CD14-positive monocyte (primary cell): ENCODE data around the gene NUMB. TPM values are rescaled to one million over a fixed set of nuclear protein-coding genes. Genes with fewer than 3 reads are reported as not detected.
A peak's percentile ranks its signal among the peaks of the same experiment; 100 is the strongest.

ENCODE experiments used
- DNase-seq, 3 donors: peaks; one replicate each; pipeline ENCODE4 v3.0.0-alpha.2; 2011 to 2022
- H2AFZ ChIP-seq: 2 replicates; pipeline ENCODE4 v1.6.0; 2012; ENCODE audit warnings: mild to moderate bottlenecking, low read depth, low read length, inconsistent platforms; ENCODE audit not compliant: insufficient read depth, poor library complexity, severe bottlenecking
- H3K27ac ChIP-seq, 2 donors: 1 replicate in 1 of 2; 2 replicates in 1 of 2; pipeline ENCODE4 v1.5.1; 2012 to 2013; ENCODE audit warnings: low read length in 2 of 2, control low read depth in 1 of 2, inconsistent platforms in 1 of 2, low read depth in 1 of 2, mild to moderate bottlenecking in 1 of 2
- H3K27me3 ChIP-seq, 2 donors: one replicate each; pipeline versions ENCODE4 v1.6.0 to v1.6.1; 2011 to 2013; ENCODE audit warnings: low read length in 2 of 2; ENCODE audit not compliant: control insufficient read depth in 2 of 2, insufficient read depth in 2 of 2
- H3K36me3 ChIP-seq, 2 donors: replicated peaks in 1 of 2; 1 replicate in 1 of 2; 2 replicates in 1 of 2; pipeline versions ENCODE4 v1.5.1 to v1.6.1; 2012 to 2013; ENCODE audit warnings: low read length in 2 of 2, control low read depth in 1 of 2, inconsistent platforms in 1 of 2, mild to moderate bottlenecking in 1 of 2; ENCODE audit not compliant: insufficient read depth in 2 of 2, control insufficient read depth in 1 of 2
- H3K4me1 ChIP-seq, 2 donors: 1 replicate in 1 of 2; 2 replicates in 1 of 2; pipeline versions ENCODE4 v1.5.1 to v1.6.1; 2012 to 2013; ENCODE audit warnings: low read length in 2 of 2, control low read depth in 1 of 2, inconsistent platforms in 1 of 2, mild to moderate bottlenecking in 1 of 2, moderate library complexity in 1 of 2; ENCODE audit not compliant: insufficient read depth in 2 of 2, control insufficient read depth in 1 of 2
- H3K4me2 ChIP-seq: replicated peaks from 2 replicates; pipeline ENCODE3; 2012; ENCODE audit warnings: low read length, moderate library complexity, mild to moderate bottlenecking; ENCODE audit not compliant: poor library complexity, severe bottlenecking; ENCODE audit errors: extremely low read depth
- H3K4me3 ChIP-seq, 3 experiments: fragments of 200-600 bp in 1 of 3; sonication (generic) in 1 of 3; replicated peaks in 1 of 3; 1 replicate in 2 of 3; 2 replicates in 1 of 3; pipeline ENCODE4 v1.5.1; 2011 to 2013; ENCODE audit warnings: low read length in 3 of 3, mild to moderate bottlenecking in 3 of 3, control low read depth in 2 of 3, low read depth in 2 of 3, inconsistent platforms in 1 of 3, moderate library complexity in 1 of 3
- H3K79me2 ChIP-seq: 2 replicates; pipeline ENCODE4 v1.6.0; 2012; ENCODE audit warnings: mild to moderate bottlenecking, control low read depth, inconsistent platforms, low read length, moderate library complexity; ENCODE audit not compliant: insufficient read depth
- H3K9ac ChIP-seq: 2 replicates; pipeline ENCODE4 v1.6.0; 2017; ENCODE audit warnings: low read length, mild to moderate bottlenecking; ENCODE audit not compliant: insufficient read depth, poor library complexity, severe bottlenecking
- H3K9me3 ChIP-seq, 2 donors: replicated peaks in 1 of 2; 1 replicate in 1 of 2; 2 replicates in 1 of 2; pipeline versions ENCODE4 v1.5.1 to v1.6.1; 2012 to 2013; ENCODE audit warnings: low read length in 2 of 2, control low read depth in 1 of 2; ENCODE audit not compliant: control insufficient read depth in 1 of 2, insufficient read depth in 1 of 2
- H4K20me1 ChIP-seq: 2 replicates; pipeline ENCODE4 v1.6.0; 2012; ENCODE audit warnings: mild to moderate bottlenecking, low read length, control low read depth, moderate library complexity; ENCODE audit not compliant: insufficient read depth
- H3K27ac Mint-ChIP-seq, 7 donors: one replicate each; pipeline ENCODE4 v1.8.0; 2020; ENCODE audit warnings: mild to moderate bottlenecking in 7 of 7, mixed read lengths in 7 of 7, moderate library complexity in 6 of 7, inconsistent platforms in 2 of 7
- H3K27me3 Mint-ChIP-seq, 3 donors: one replicate each; pipeline ENCODE4 v1.8.0; 2021 to 2022; ENCODE audit warnings: low read depth in 3 of 3, mild to moderate bottlenecking in 3 of 3, mixed read lengths in 3 of 3, moderate library complexity in 3 of 3, inconsistent platforms in 1 of 3
- H3K36me3 Mint-ChIP-seq, 2 donors: one replicate each; pipeline ENCODE4 v1.8.0; 2020; ENCODE audit warnings: mixed read lengths in 2 of 2, inconsistent platforms in 1 of 2, mild to moderate bottlenecking in 1 of 2
- H3K4me1 Mint-ChIP-seq: one replicate; pipeline ENCODE4 v1.8.0; 2020; ENCODE audit warnings: mild to moderate bottlenecking, mixed read lengths
- H3K4me3 Mint-ChIP-seq, 2 donors: one replicate each; pipeline ENCODE4 v1.8.0; 2020; ENCODE audit warnings: mild to moderate bottlenecking in 2 of 2, mixed read lengths in 2 of 2, moderate library complexity in 1 of 2
- H3K9me3 Mint-ChIP-seq, 7 donors: one replicate each; pipeline ENCODE4 v1.8.0; 2020 to 2022; ENCODE audit warnings: mixed read lengths in 7 of 7, mild to moderate bottlenecking in 6 of 7, moderate library complexity in 6 of 7, inconsistent platforms in 2 of 7
- CTCF ChIP-seq: fragments of 200-600 bp; IDR thresholded peaks from one replicate; pipeline ENCODE4 v1.8.0; 2022; ENCODE audit warnings: antibody characterized with exemption, mild to moderate bottlenecking
- WGBS: methylation state at CpG from one replicate; pipeline ENCODE4 v1.1.5; 2013; ENCODE audit warnings: missing lambda C conversion rate; ENCODE audit not compliant: insufficient coverage; 5-methylcytosine and 5-hydroxymethylcytosine counted together
- intact Hi-C, 2 donors: fragments of 100-400 bp; cut with micrococcal nuclease; formaldehyde crosslinking; loops; one replicate each; pipeline versions ENCODE4 v1.15.0 to v1.15.1; 2023
- polyA plus RNA-seq, 3 donors: library from polyadenylated mRNA; depleted of rRNA in 1 of 3; unstranded in 2 of 3; stranded (reverse) in 1 of 3; fragments of 300-500 nt in 2 of 3; fragments of >200 nt in 1 of 3; fragmentation: Illumina TruSeq in 2 of 3; gene quantifications; 1 replicate in 2 of 3; 2 replicates in 1 of 3; pipeline ENCODE4 v1.2.3, GENCODE V29; 2012 to 2021

The NUMB gene
- polyA plus RNA-seq, 3 donors = 83.4 to 223 (median 126) TPM

- WGBS = 1% methylated on average over 48 of the region's 48 CpGs
- Mint-ChIP-seq H3K27ac (peak within 1 kb of the TSS in 4 of 7 donors; percentile 46 to 68 (median 52)), H3K9me3 (peaks cover 0 to 17% (median 7%) of the 10 kb centered on the region in 7 donors), H3K4me3 (peak within 1 kb of the TSS; percentile 81 to 90), H3K27me3 (peaks cover 68 to 84% (median 71%) of the 10 kb centered on the region in 3 donors), H3K4me1 (peaks cover 52% of the 10 kb centered on the region), H3K36me3 (peaks cover 11 to 12% of the 10 kb centered on the region in 2 donors)
- peaks cover 46 to 64% of the 10 kb centered on the region in 2 donors for H3K4me1 ChIP-seq
- peaks cover 0 to 8% of the 10 kb centered on the region in 2 donors for H3K9me3 ChIP-seq
- peak within 1 kb of the TSS; percentile 83 for H3K4me2 ChIP-seq
- peak within 1 kb of the TSS; percentile 72 for H2AFZ ChIP-seq
- H4K20me1 ChIP-seq = peaks cover 5% of the 10 kb centered on the region
- H3K27ac ChIP-seq = no peak within 1 kb of the TSS
- intact Hi-C loops = no loop called here
- peak within 1 kb of the TSS; percentile 58 for H3K9ac ChIP-seq
- H3K79me2 ChIP-seq = no peaks in the 10 kb centered on the region
- DNase-seq = peak; percentile 63 to 69 (median 67)
- peaks cover 49 to 74% of the 10 kb centered on the region in 2 donors for H3K27me3 ChIP-seq
- no peak for TF ChIP-seq CTCF
- H3K36me3 ChIP-seq = no peaks in the 10 kb centered on the region
- H3K4me3 ChIP-seq = peak within 1 kb of the TSS; percentile 18 to 71 (median 25)
Observed at GRCh38 chr14:73237219-73237785, 221.0 kb downstream of the NUMB start, which contains the start of gene PAPLN. Gene PAPLN, plus strand, starts transcription at chr14:73237506. Its CDS starts 2,273 bp downstream, at chr14:73239779.

DNA sequence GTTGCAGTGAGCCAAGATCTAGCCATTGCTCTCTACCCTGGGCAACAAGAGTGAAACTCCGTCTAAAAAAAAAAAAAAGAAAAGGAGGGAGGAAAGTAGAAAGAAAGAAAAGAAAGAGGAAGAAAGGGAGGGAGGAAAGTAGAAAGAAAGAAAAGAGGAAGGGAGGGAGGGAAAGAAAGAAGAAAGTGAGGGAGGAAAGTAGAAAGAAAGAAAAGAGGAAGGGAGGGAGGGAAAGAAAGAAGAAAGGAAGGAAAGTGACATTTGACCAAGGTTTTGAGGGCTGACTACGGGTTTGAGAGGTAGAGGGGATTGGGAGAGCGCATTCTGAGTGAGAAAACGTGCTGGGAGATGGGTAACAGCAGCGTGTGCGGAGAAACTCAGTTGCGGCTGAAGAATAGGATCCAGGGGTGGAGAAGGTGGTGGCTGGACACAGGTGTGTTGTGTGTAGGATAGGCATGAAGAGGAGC lies 221.6 kb downstream of the NUMB start:
- H3K27me3 Mint-ChIP-seq = peaks cover 68 to 87% (median 71%) of the 10 kb centered on the region in 3 donors
- peaks cover 49 to 75% of the 10 kb centered on the region in 2 donors for H3K27me3 ChIP-seq

More for the DNA sequence above, 221.6 kb downstream of the NUMB start:
- H3K79me2 ChIP-seq = no peaks in the 10 kb centered on the region
- peak overlapping the region; percentile 83 for H3K4me2 ChIP-seq
- peaks cover 5% of the 10 kb centered on the region for H4K20me1 ChIP-seq
- no peak overlapping the region for H3K27ac ChIP-seq
- H3K4me3 Mint-ChIP-seq = peak overlapping the region; percentile 81 to 90
- H3K9me3 ChIP-seq = peaks cover 0 to 8% of the 10 kb centered on the region in 2 donors
- peak overlapping the region in 3 of 7 donors; percentile 46 to 57 (median 52) for H3K27ac Mint-ChIP-seq
- intact Hi-C loops = no loop called here
- H3K4me1 ChIP-seq = peaks cover 41 to 58% of the 10 kb centered on the region in 2 donors
- no peaks in the 10 kb centered on the region for H3K36me3 ChIP-seq
- no peak for DNase-seq
- peak overlapping the region in 1 of 3 experiments; percentile 71 for H3K4me3 ChIP-seq
- peaks cover 48% of the 10 kb centered on the region for H3K4me1 Mint-ChIP-seq
- no peak overlapping the region for H2AFZ ChIP-seq
- H3K36me3 Mint-ChIP-seq = peaks cover 11 to 12% of the 10 kb centered on the region in 2 donors
- H3K9ac ChIP-seq = no peak overlapping the region
- no peak for TF ChIP-seq CTCF
- peaks cover 0 to 17% (median 7%) of the 10 kb centered on the region in 7 donors for H3K9me3 Mint-ChIP-seq
- 26% methylated on average over 6 of the region's 7 CpGs for WGBS
